ENCODE results near the gene PKP1. TPM values are rescaled to one million over a fixed set of nuclear protein-coding genes. Genes with fewer than 3 reads are reported as not detected.

The PKP1 gene
- total and polyA plus RNA-seq, 2 of the 4 experiments (the other 2 are of a cell fraction) = 0.18 to 0.36 TPM

DNA sequence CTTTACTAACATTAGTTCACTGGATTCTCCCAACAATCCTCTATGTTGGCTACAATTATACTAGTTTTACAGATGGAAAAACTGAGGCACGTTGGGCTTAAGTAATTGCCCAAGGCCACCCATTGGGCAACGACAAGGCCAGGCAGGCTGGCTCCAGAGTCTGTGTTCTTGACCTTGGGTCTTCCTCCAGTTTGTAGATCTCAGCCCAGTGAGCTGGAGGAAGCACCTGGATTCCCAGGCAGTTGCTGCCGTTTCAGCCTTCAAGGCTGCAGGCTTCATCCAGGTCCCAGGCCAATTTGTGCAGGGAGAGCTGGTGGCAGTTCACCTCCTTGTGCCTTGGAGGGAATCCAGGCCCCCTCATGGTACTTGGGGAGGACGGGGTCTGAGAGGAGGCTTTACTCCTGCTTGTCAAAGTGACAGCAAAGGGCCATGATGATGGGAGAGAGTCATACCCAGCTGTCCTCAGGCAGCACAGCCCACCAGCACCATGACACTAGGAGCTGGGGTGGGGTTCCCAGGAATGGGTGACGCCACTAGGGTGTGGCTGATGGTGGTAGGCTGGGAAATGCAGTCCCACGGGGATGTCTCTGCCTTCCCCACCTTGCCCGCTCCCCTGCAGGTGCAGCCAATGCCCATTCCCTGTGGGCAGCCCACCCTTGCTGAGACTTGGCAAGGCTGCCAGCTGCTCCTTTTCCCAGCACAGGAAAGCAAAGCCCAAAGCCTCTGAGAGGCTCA is 27.1 kb downstream of the PKP1 start:
- no peak for ATAC-seq (ENCODE audit: low read depth)
- BruUV-seq (replicated peaks) = no TSS peak
- CTCF ChIA-PET = no interaction called here

More for the DNA sequence above, 27.1 kb downstream of the PKP1 start:
- POLR2A ChIA-PET (ENCODE audit: unreplicated experiment) = no interaction called here
- H4K8ac ChIP-seq (ENCODE audit: low read depth in 2 of 2, low read length in 2 of 2) = no peak overlapping the region
- H3K27ac ChIP-seq (ENCODE audit: insufficient read depth, low read length) = no peak overlapping the region
- no peak overlapping the region for H2AK5ac ChIP-seq (ENCODE audit: low read depth, low read length)
- TF ChIP-seq RAD21 (IDR thresholded peaks at IDR 0.05; ENCODE audit: low read length) (no peak), ELK1 (IDR thresholded peaks at IDR 0.05; ENCODE audit: borderline replicate concordance, low read depth, low read length) (no peak), RFX5 (IDR thresholded peaks at IDR 0.05; ENCODE audit: low read depth, low read length) (no peak), SMC3 (IDR thresholded peaks at IDR 0.05; ENCODE audit: low read depth, low read length) (no peak), USF2 (IDR thresholded peaks at IDR 0.05; ENCODE audit: low read depth, low read length) (no peak), BHLHE40 (IDR thresholded peaks at IDR 0.05; ENCODE audit: low read depth, low read length) (no peak), MXI1 (IDR thresholded peaks at IDR 0.05; ENCODE audit: borderline replicate concordance, low read depth, low read length) (no peak), FOS (IDR thresholded peaks at IDR 0.05; ENCODE audit: low read depth, low read length) (no peak), POLR2A (IDR thresholded peaks at IDR 0.05; ENCODE audit: low read depth, low read length) (no peak), RCOR1 (IDR thresholded peaks at IDR 0.05; ENCODE audit: insufficient replicate concordance, low read length) (no peak), CEBPB (IDR thresholded peaks at IDR 0.05; ENCODE audit: low read depth, low read length) (no peak), CHD1 (IDR thresholded peaks at IDR 0.05; ENCODE audit: low read depth, low read length) (no peak), MAFK (IDR thresholded peaks at IDR 0.05; ENCODE audit: low read depth, low read length) (no peak), MAZ (IDR thresholded peaks at IDR 0.05; ENCODE audit: borderline replicate concordance, low read depth, low read length) (no peak), NFE2L2 (IDR thresholded peaks at IDR 0.05; ENCODE audit: low read depth, low read length) (no peak)
- TF ChIP-seq, protein P1, sequence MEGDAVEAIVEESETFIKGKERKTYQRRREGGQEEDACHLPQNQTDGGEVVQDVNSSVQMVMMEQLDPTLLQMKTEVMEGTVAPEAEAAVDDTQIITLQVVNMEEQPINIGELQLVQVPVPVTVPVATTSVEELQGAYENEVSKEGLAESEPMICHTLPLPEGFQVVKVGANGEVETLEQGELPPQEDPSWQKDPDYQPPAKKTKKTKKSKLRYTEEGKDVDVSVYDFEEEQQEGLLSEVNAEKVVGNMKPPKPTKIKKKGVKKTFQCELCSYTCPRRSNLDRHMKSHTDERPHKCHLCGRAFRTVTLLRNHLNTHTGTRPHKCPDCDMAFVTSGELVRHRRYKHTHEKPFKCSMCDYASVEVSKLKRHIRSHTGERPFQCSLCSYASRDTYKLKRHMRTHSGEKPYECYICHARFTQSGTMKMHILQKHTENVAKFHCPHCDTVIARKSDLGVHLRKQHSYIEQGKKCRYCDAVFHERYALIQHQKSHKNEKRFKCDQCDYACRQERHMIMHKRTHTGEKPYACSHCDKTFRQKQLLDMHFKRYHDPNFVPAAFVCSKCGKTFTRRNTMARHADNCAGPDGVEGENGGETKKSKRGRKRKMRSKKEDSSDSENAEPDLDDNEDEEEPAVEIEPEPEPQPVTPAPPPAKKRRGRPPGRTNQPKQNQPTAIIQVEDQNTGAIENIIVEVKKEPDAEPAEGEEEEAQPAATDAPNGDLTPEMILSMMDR (conservative IDR thresholded peaks at IDR 0.05; ENCODE audit: low read depth, low read length) = no peak
- no peak overlapping the region for H2BK15ac ChIP-seq (ENCODE audit: low read depth, low read length)
- no peak overlapping the region for H3K56ac ChIP-seq (ENCODE audit: extremely low read depth, insufficient read depth, low read length)
- no peak overlapping the region for H4K91ac ChIP-seq (ENCODE audit: insufficient read depth, low read depth, low read length)
- H3K4me2 ChIP-seq (ENCODE audit: low read depth, low read length) = no peak overlapping the region
- H2BK120ac ChIP-seq (ENCODE audit: low read depth, low read length) = no peak overlapping the region
- H3K9ac ChIP-seq (ENCODE audit: low read depth, low read length) = no peak overlapping the region
- H3K18ac ChIP-seq (ENCODE audit: low read depth, low read length) = no peak overlapping the region
- H3K27me3 ChIP-seq (ENCODE audit: control insufficient read depth, insufficient read depth, low read length) = peaks cover 89% of the 10 kb centered on the region
- H3K79me1 ChIP-seq (ENCODE audit: low read depth in 1 of 2, low read length in 2 of 2) = no peaks in the 10 kb centered on the region
- no peak overlapping the region for H3K4ac ChIP-seq (ENCODE audit: low read depth, low read length)
- no peak overlapping the region for H2AK9ac ChIP-seq (replicated peaks; ENCODE audit: low read depth, low read length, poor library complexity)
- H4K5ac ChIP-seq (ENCODE audit: low read depth, low read length) = no peak overlapping the region
- no peak for DNase-seq
- dilution Hi-C loops (cut with HindIII; ENCODE audit: low sequenced_read_pairs, unreplicated experiment) (no loop called here), in situ Hi-C loops (cut with MboI; ENCODE audit: low sequenced_read_pairs) (no loop called here), intact Hi-C loops (cut with micrococcal nuclease) (no loop called here)
- H3K23ac ChIP-seq (ENCODE audit: low read depth, low read length) = no peak overlapping the region
- no peaks in the 10 kb centered on the region for H3K9me3 ChIP-seq (ENCODE audit: control insufficient read depth, insufficient read depth, low read length)
- no peak overlapping the region for H2BK20ac ChIP-seq (ENCODE audit: low read depth, low read length)
- 17% methylated on average over 1 of the region's 7 CpGs; no CpG with 5 or more reads in 1 of the 2 experiments for WGBS, 2 experiments (ENCODE audit: extremely low coverage in 2 of 2, insufficient read length in 1 of 2)
- H2BK5ac ChIP-seq (ENCODE audit: low read depth, low read length, poor library complexity, severe bottlenecking) = no peak overlapping the region
- H3K4me1 ChIP-seq (ENCODE audit: control insufficient read depth, insufficient read depth, low read length) = no peaks in the 10 kb centered on the region
- H3K9me1 ChIP-seq (ENCODE audit: insufficient read depth, low read length) = no peaks in the 10 kb centered on the region
- H3K36me3 ChIP-seq (ENCODE audit: control insufficient read depth, insufficient read depth, low read length) = no peaks in the 10 kb centered on the region
- no peaks in the 10 kb centered on the region for H4K20me1 ChIP-seq (ENCODE audit: insufficient read depth, low read length)
- no peak overlapping the region for H2AFZ ChIP-seq (replicated peaks; ENCODE audit: low read length, poor library complexity)
- no peak overlapping the region for H3K4me3 ChIP-seq (ENCODE audit: insufficient read depth, low read depth, low read length)
- no peak overlapping the region for H3K14ac ChIP-seq (replicated peaks; ENCODE audit: low read depth, low read length)

All from IMR-90 (cell line).